NCI-H1092 treated with DMSO at 0.1 percent for 48 hours (cell line): ENCODE results near the gene CEACAM6.
A peak's percentile ranks its signal among the peaks of the same experiment; 100 is the strongest.
"Not testable (repeated sequence)": the region's sequence is repeated elsewhere in the genome, so short reads cannot be mapped to it uniquely, and the experiment has no call there.

ENCODE experiments used
- DNase-seq: peaks from one replicate; lab custom pipeline; 2025; lab: John Stamatoyannopoulos, UW

CEACAM6 gene

GRCh38 chr19:41755328-41755913, at the start of gene CEACAM6:
Gene CEACAM6, plus strand, starts transcription at chr19:41755530. Its CDS starts 109 bp downstream, at chr19:41755639.
- no peak for DNase-seq

DNA sequence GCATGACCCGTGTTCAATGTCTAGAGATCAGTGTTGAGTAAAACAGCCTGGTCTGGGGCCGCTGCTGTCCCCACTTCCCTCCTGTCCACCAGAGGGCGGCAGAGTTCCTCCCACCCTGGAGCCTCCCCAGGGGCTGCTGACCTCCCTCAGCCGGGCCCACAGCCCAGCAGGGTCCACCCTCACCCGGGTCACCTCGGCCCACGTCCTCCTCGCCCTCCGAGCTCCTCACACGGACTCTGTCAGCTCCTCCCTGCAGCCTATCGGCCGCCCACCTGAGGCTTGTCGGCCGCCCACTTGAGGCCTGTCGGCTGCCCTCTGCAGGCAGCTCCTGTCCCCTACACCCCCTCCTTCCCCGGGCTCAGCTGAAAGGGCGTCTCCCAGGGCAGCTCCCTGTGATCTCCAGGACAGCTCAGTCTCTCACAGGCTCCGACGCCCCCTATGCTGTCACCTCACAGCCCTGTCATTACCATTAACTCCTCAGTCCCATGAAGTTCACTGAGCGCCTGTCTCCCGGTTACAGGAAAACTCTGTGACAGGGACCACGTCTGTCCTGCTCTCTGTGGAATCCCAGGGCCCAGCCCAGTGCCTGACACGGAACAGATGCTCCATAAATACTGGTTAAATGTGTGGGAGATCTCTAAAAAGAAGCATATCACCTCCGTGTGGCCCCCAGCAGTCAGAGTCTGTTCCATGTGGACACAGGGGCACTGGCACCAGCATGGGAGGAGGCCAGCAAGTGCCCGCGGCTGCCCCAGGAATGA, 48.4 kb upstream of the CEACAM6 start:
- DNase-seq: peak; percentile 84

DNA sequence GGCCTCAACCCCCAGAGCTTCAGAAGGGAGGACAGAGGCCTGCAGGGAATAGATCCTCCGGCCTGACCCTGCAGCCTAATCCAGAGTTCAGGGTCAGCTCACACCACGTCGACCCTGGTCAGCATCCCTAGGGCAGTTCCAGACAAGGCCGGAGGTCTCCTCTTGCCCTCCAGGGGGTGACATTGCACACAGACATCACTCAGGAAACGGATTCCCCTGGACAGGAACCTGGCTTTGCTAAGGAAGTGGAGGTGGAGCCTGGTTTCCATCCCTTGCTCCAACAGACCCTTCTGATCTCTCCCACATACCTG, 47.9 kb upstream of the CEACAM6 start:
- peak; percentile 37 for DNase-seq

DNA sequence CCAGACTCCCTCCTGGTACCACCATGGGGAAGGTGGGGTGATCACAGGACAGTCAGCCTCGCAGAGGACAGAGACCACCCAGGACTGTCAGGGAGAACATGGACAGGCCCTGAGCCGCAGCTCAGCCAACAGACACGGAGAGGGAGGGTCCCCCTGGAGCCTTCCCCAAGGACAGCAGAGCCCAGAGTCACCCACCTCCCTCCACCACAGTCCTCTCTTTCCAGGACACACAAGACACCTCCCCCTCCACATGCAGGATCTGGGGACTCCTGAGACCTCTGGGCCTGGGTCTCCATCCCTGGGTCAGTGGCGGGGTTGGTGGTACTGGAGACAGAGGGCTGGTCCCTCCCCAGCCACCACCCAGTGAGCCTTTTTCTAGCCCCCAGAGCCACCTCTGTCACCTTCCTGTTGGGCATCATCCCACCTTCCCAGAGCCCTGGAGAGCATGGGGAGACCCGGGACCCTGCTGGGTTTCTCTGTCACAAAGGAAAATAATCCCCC, 47.4 kb upstream of the CEACAM6 start:
- no peak for DNase-seq

DNA sequence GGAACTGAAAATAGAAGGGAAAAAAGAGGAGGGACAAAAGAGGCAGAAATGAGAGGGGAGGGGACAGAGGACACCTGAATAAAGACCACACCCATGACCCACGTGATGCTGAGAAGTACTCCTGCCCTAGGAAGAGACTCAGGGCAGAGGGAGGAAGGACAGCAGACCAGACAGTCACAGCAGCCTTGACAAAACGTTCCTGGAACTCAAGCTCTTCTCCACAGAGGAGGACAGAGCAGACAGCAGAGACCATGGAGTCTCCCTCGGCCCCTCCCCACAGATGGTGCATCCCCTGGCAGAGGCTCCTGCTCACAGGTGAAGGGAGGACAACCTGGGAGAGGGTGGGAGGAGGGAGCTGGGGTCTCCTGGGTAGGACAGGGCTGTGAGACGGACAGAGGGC, 46.8 kb upstream of the CEACAM6 start, which contains the start of gene CEACAM5:
Gene CEACAM5, plus strand, starts transcription at position 146 of the 400 bp plus-strand sequence. Its CDS starts 106 bp downstream, at position 252.
- DNase-seq: no peak

DNA sequence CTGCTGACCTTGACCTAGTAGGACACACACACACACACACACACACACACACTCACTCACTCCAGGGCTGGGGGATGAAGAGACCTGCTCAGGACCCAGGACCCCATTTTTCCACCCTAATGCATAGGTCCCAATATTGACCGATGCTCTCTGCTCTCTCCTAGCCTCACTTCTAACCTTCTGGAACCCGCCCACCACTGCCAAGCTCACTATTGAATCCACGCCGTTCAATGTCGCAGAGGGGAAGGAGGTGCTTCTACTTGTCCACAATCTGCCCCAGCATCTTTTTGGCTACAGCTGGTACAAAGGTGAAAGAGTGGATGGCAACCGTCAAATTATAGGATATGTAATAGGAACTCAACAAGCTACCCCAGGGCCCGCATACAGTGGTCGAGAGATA, 45.8 kb upstream of the CEACAM6 start:
- not testable (repeated sequence) for DNase-seq

- DNase-seq: no peak
Measured at GRCh38 chr19:41709951-41710645, 45.2 kb upstream of the CEACAM6 start.

- DNase-seq: no peak
Measured at GRCh38 chr19:41711376-41712261, 43.7 kb upstream of the CEACAM6 start.

- DNase-seq: no peak
Measured at GRCh38 chr19:41714598-41714997, 40.7 kb upstream of the CEACAM6 start.

GRCh38 chr19:41718761-41719160, 36.6 kb upstream of the CEACAM6 start:
- no peak for DNase-seq

GRCh38 chr19:41720103-41720502, 35.2 kb upstream of the CEACAM6 start:
- no peak for DNase-seq

- peak; percentile 6 for DNase-seq
Measured at GRCh38 chr19:41726493-41726892, 28.8 kb upstream of the CEACAM6 start.

DNA sequence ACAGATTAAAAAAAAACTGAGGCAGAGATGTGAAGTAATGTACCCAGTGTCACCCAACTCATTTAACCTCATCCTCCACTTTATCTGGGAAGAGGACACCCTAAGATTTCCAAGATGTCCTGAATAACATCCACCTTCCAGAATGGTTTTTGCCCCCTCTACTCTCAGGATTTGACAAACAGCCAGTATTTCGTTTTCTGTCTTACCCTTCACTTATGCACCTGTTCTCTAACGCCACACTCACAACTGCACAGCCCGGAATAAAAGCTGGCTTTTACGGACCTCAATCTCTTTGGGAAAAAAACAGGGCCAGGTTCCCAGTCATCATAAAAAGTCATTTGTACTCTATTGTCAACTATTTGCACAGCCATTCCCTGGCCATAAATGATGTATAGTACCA, 21.2 kb upstream of the CEACAM6 start:
- DNase-seq: no peak

DNA sequence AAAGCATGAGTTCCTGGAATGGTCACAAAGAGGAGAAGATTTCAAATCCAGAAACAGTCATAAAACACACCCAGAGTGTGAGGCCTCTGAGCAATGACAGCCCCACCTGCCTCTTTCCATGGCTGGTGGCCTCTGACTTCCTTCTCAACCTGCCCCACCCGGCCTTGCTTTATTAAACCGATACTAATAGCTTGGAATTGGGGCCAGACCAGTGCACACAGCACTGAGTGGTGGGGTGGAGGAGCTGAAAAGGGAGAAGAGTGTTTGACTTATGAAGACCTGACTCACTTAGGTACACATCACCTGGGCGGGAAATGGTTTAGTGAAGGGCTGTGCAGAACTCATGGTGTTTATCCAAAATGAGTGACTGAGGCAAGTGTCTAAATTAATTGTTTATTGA, 20.7 kb upstream of the CEACAM6 start:
- DNase-seq: peak; percentile 95

GRCh38 chr19:41735071-41735600, 20.2 kb upstream of the CEACAM6 start:
- DNase-seq: peak; percentile 36

GRCh38 chr19:41739361-41739760, 16.0 kb upstream of the CEACAM6 start:
- no peak for DNase-seq

DNA sequence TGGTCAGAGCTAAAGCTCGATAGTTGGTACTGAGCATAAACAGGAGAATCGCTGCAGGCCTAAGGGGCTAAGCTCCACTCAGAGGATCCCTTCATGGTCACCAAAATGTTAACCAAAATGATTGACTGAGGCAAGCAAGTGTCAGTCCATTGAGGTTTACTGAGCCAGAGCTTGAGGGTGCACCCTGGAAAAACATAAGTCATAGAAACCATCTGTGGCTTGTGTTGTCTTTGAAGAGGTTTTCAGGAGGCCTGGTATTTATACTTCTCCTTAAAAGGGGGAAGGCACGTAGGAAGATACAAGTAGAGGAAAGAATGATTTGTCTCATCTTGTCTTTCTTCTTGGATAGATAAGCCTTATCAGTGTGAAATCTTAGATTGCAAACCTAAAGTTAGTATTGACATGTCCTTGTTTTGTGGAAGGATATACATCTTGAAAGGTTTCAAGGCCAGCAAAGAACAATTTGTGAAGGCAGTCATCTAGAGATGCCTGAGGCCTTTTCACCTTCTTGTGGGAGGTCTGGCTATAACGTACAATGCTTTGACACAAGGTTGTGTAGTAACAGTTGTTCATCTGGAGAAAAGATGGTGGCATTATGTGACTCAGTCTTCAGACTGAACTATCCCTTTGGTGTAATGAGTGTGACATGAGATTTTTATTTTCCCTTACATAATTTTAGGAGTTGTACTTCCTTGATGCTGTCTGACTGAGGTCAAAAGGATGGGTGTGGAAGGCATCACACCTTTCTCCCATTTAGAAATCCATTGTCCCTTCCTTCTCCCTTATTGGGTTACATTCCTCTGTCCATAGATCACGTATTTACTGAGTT, 14.7 kb upstream of the CEACAM6 start:
- DNase-seq: no peak

DNA sequence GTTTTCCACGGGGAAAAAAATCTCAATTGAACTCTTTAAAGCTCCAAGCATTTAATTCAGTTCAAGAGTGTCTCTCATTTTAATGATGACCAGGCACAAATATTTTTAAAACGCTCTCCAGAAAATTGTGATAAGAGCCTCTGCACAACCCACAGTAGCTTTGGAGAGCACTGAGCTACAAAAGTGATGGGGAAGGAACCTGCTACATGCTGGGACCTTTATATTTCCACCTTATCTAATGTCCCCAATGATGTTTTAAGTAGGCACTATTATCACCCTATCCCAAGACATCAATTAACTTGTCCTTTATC, 14.1 kb upstream of the CEACAM6 start:
- DNase-seq: no peak

DNA sequence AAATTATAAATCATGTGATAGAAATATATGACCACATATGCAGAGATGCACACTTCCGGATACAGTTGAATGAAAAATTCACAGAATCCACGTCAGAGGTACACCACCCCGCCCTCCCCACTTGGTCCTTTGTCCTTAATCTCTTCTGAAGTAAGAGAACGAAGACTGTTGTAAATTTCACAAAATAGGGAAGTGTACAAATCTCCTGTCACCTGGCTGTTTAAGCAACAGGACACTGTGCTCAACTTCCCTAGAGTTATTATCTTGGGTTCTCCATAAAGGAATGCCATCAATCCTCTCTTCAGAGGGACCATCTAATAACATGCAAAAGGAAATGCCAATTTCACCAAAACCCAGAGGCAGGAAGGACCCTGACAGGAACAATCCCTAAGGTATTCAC, 10.5 kb upstream of the CEACAM6 start:
- no peak for DNase-seq

- DNase-seq: peak; percentile 34
Measured at GRCh38 chr19:41745756-41746155, 9.6 kb upstream of the CEACAM6 start.
